ENCODE results near the gene CYP3A7.
"Not testable (repeated sequence)": the region's sequence is repeated elsewhere in the genome, so short reads cannot be mapped to it uniquely, and the experiment has no call there.

DNA sequence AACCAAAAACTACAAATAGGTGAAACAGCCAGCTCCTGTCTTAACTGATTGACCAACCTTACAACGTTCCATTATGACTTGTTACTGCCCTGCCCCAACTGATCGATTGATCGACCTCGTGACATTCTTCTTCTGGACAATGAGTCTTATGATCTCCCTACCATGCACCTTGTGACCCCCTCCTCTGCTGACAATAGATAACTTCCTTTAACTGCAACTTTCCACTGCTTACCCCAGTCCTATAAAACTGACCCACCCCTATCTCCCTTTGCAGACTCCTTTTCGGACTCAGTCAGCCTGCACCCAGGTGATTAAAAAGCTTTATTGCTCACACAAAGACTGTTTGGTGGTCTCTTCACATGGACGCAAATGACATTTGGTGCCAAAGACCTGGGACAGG is 11.8 kb downstream of the CYP3A7 start:
- not testable (repeated sequence) for TF ChIP-seq CTCF (IDR thresholded peaks at IDR 0.05; ENCODE audit: low read depth, low read length); EZH2phosphoT487 (IDR thresholded peaks at IDR 0.05; ENCODE audit: low read depth)

Data from OCI-LY3 (cell line).